HL-60 (cell line): Measurements from ENCODE around the gene PPM1J.
"Not testable (repeated sequence)": the region's sequence is repeated elsewhere in the genome, so short reads cannot be mapped to it uniquely, and the experiment has no call there.

Experiments used
- DNase-seq, 2 experiments: peaks; one replicate each; pipeline ENCODE4 v3.0.0-alpha.2; 2010 to 2020; ENCODE audit warnings: low read depth in 1 of 2, low spot score in 1 of 2
- H3K27ac ChIP-seq: fragments of 250-450 bp; sonication (Bioruptor Pico); replicated peaks from 2 replicates; pipeline ENCODE4 v1.5.1; 2020; ENCODE audit warnings: mild to moderate bottlenecking, moderate library complexity
- H3K27me3 ChIP-seq: fragments of 250-450 bp; sonication (Bioruptor Pico); 2 replicates; pipeline ENCODE4 v1.5.1; 2021; ENCODE audit warnings: mild to moderate bottlenecking, moderate library complexity; ENCODE audit not compliant: insufficient read depth, poor library complexity, severe bottlenecking
- H3K4me3 ChIP-seq: replicated peaks from 2 replicates; pipeline ENCODE4 v1.5.1; 2011; ENCODE audit warnings: mild to moderate bottlenecking, control low read depth, low read length; ENCODE audit not compliant: insufficient read depth
- CTCF ChIP-seq: IDR thresholded peaks from one replicate; pipeline ENCODE4 v1.5.1; 2011; ENCODE audit warnings: low read length, control low read depth, inconsistent platforms; ENCODE audit not compliant: insufficient read depth
- GABPA ChIP-seq: IDR thresholded peaks from 2 replicates; pipeline ENCODE4 v1.6.1; 2012; ENCODE audit warnings: low read depth
- POLR2AphosphoS5 ChIP-seq: IDR thresholded peaks from 2 replicates; pipeline ENCODE4 v1.6.1; 2012; ENCODE audit warnings: low read depth
- REST ChIP-seq: IDR thresholded peaks from 2 replicates; pipeline ENCODE4 v1.6.1; 2012; ENCODE audit warnings: low read depth; ENCODE audit not compliant: insufficient replicate concordance
- SPI1 ChIP-seq: IDR thresholded peaks from 2 replicates; pipeline ENCODE4 v1.6.1; 2012; ENCODE audit warnings: low read depth, mild to moderate bottlenecking, borderline replicate concordance

PPM1J gene

GRCh38 chr1:112721966-112722524 lies 6.9 kb upstream of the PPM1J start:
- peaks cover 3% of the 10 kb centered on the region for H3K27me3 ChIP-seq
- no peak overlapping the region for H3K4me3 ChIP-seq
- H3K27ac ChIP-seq: no peak overlapping the region
- DNase-seq: no peak
- TF ChIP-seq SPI1 (no peak), REST (no peak), POLR2AphosphoS5 (no peak), GABPA (no peak), CTCF (no peak)

GRCh38 chr1:112721294-112721693 lies 6.2 kb upstream of the PPM1J start:
- H3K27me3 ChIP-seq, H3K27ac ChIP-seq, H3K4me3 ChIP-seq, DNase-seq: not testable (repeated sequence)

- Histone ChIP-seq H3K27ac (no peak overlapping the region), H3K27me3 (peaks cover 3% of the 10 kb centered on the region), H3K4me3 (no peak overlapping the region)
- peak in 1 of 2 experiments; percentile 39 for DNase-seq
- TF ChIP-seq POLR2AphosphoS5 (no peak), SPI1 (peak; percentile 56; the same call in 1 of the 2 replicates), GABPA (no peak), CTCF (no peak)
Observed at GRCh38 chr1:112720800-112721199, 5.7 kb upstream of the PPM1J start.

- H3K27me3 ChIP-seq: peaks cover 7% of the 10 kb centered on the region
- no peak overlapping the region for H3K27ac ChIP-seq
- no peak overlapping the region for H3K4me3 ChIP-seq
- no peak for DNase-seq
- no peak for TF ChIP-seq POLR2AphosphoS5
- TF ChIP-seq GABPA: no peak
Observed at GRCh38 chr1:112719706-112720105, 4.6 kb upstream of the PPM1J start.

- no peak overlapping the region for H3K27ac ChIP-seq
- DNase-seq: peak in 1 of 2 experiments; percentile 73
- peaks cover 12% of the 10 kb centered on the region for H3K27me3 ChIP-seq
- TF ChIP-seq GABPA (no peak), CTCF (peak; percentile 81)
- no peak overlapping the region for H3K4me3 ChIP-seq
Observed at GRCh38 chr1:112718691-112719418, 3.7 kb upstream of the PPM1J start.
